DOHH2 (cell line): Measurements from ENCODE around the gene CHKA.

Source experiments
- EZH2phosphoT487 ChIP-seq: fragments of 200-600 bp; sonication (generic); IDR thresholded peaks from 2 replicates; pipeline ENCODE4 v1.6.1; 2017; ENCODE audit warnings: borderline replicate concordance, mild to moderate bottlenecking, antibody characterized with exemption, low read length, moderate library complexity, mixed read lengths
- TF ChIP-seq, protein P1 (sequence below): fragments of 200-600 bp; sonication (generic); IDR thresholded peaks from one replicate; pipeline ENCODE4 v1.5.1; 2014; ENCODE audit warnings: antibody characterized with exemption, mild to moderate bottlenecking, low read depth, low read length; ENCODE audit not compliant: poor library complexity, severe bottlenecking

DNA sequence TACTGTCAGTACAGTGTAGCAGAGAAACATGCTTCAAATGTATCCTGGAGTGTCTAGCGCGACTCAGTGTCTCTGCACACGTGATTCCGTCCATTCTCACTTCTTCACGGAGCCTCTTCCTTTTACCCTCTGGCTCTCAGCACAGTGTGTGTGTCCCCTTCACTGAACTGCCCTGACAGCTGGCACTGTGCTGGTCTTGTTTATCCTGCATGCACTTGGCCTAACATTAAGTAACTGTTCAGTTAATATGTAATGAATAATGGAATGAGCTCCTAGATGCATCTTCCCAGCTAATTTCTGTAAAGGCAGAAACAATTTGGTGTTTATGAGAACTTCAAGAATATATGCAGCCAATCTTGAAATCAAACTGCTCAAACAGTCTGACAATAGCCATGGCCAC is 47.5 kb upstream of the CHKA start:
- TF ChIP-seq, protein P1, sequence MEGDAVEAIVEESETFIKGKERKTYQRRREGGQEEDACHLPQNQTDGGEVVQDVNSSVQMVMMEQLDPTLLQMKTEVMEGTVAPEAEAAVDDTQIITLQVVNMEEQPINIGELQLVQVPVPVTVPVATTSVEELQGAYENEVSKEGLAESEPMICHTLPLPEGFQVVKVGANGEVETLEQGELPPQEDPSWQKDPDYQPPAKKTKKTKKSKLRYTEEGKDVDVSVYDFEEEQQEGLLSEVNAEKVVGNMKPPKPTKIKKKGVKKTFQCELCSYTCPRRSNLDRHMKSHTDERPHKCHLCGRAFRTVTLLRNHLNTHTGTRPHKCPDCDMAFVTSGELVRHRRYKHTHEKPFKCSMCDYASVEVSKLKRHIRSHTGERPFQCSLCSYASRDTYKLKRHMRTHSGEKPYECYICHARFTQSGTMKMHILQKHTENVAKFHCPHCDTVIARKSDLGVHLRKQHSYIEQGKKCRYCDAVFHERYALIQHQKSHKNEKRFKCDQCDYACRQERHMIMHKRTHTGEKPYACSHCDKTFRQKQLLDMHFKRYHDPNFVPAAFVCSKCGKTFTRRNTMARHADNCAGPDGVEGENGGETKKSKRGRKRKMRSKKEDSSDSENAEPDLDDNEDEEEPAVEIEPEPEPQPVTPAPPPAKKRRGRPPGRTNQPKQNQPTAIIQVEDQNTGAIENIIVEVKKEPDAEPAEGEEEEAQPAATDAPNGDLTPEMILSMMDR: no peak
- no peak for TF ChIP-seq EZH2phosphoT487
